Measurements from ENCODE around the gene ENTREP1.

- TF ChIP-seq, protein P1, sequence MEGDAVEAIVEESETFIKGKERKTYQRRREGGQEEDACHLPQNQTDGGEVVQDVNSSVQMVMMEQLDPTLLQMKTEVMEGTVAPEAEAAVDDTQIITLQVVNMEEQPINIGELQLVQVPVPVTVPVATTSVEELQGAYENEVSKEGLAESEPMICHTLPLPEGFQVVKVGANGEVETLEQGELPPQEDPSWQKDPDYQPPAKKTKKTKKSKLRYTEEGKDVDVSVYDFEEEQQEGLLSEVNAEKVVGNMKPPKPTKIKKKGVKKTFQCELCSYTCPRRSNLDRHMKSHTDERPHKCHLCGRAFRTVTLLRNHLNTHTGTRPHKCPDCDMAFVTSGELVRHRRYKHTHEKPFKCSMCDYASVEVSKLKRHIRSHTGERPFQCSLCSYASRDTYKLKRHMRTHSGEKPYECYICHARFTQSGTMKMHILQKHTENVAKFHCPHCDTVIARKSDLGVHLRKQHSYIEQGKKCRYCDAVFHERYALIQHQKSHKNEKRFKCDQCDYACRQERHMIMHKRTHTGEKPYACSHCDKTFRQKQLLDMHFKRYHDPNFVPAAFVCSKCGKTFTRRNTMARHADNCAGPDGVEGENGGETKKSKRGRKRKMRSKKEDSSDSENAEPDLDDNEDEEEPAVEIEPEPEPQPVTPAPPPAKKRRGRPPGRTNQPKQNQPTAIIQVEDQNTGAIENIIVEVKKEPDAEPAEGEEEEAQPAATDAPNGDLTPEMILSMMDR (conservative IDR thresholded peaks at IDR 0.05; ENCODE audit: low read depth in 2 of 2), result no peak
- TF ChIP-seq EZH2phosphoT487 (IDR thresholded peaks at IDR 0.05; ENCODE audit: unreplicated experiment) (no peak), EZH2 (IDR thresholded peaks at IDR 0.05; ENCODE audit: low read depth, unreplicated experiment) (no peak), POLR2AphosphoS5 (IDR thresholded peaks at IDR 0.05; ENCODE audit: low read depth) (no peak), ZNF331 (CRISPR knock-in tag; IDR thresholded peaks at IDR 0.05; ENCODE audit: low read depth) (no peak), STAT1 (IDR thresholded peaks at IDR 0.05; ENCODE audit: unreplicated experiment) (no peak), JUNB (IDR thresholded peaks at IDR 0.05; ENCODE audit: unreplicated experiment) (no peak)
- TF ChIP-seq, protein P2, sequence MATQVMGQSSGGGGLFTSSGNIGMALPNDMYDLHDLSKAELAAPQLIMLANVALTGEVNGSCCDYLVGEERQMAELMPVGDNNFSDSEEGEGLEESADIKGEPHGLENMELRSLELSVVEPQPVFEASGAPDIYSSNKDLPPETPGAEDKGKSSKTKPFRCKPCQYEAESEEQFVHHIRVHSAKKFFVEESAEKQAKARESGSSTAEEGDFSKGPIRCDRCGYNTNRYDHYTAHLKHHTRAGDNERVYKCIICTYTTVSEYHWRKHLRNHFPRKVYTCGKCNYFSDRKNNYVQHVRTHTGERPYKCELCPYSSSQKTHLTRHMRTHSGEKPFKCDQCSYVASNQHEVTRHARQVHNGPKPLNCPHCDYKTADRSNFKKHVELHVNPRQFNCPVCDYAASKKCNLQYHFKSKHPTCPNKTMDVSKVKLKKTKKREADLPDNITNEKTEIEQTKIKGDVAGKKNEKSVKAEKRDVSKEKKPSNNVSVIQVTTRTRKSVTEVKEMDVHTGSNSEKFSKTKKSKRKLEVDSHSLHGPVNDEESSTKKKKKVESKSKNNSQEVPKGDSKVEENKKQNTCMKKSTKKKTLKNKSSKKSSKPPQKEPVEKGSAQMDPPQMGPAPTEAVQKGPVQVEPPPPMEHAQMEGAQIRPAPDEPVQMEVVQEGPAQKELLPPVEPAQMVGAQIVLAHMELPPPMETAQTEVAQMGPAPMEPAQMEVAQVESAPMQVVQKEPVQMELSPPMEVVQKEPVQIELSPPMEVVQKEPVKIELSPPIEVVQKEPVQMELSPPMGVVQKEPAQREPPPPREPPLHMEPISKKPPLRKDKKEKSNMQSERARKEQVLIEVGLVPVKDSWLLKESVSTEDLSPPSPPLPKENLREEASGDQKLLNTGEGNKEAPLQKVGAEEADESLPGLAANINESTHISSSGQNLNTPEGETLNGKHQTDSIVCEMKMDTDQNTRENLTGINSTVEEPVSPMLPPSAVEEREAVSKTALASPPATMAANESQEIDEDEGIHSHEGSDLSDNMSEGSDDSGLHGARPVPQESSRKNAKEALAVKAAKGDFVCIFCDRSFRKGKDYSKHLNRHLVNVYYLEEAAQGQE (IDR thresholded peaks at IDR 0.05; ENCODE audit: unreplicated experiment), result no peak
Measured at GRCh38 chr9:69332067-69332685, 7.2 kb downstream of the ENTREP1 start.

Measured in GM23338 (cell line).